ENCODE results near the gene GLTP. TPM values are rescaled to one million over a fixed set of nuclear protein-coding genes. Genes with fewer than 3 reads are reported as not detected.

The GLTP gene
- total RNA-seq, 1 experiment from 2014 or later: 15.5 TPM

- no peak overlapping the region for H2BK120ac ChIP-seq (ENCODE audit: low read depth, low read length, poor library complexity, severe bottlenecking)
- no peak overlapping the region for H3T11ph ChIP-seq (ENCODE audit: low read length)
- Mint-ChIP-seq H3K27me3 (ENCODE audit: low read depth) (peaks cover 9% of the 10 kb centered on the region), H3K4me1 (peaks cover 37 to 42% of the 10 kb centered on the region in 2 experiments), H3K36me3 (ENCODE audit: insufficient read depth in 1 of 3, low read depth in 3 of 3) (no peaks in the 10 kb centered on the region; a peak in 1 of 7 replicates), H3K4me3 (peak overlapping the region; percentile 86 to 96), H3K27ac (peak overlapping the region in 2 of 3 experiments; percentile 2 to 51; a peak in 3 of 7 replicates), H3K9me3 (no peaks in the 10 kb centered on the region; a peak in 1 of 5 replicates)
- H3K14ac ChIP-seq (ENCODE audit: insufficient read depth, low read length): peak overlapping the region; percentile 4; the same call in 1 of the 2 replicates
- H2AFZ ChIP-seq (ENCODE audit: low read length): no peak overlapping the region
- peaks cover 12% of the 10 kb centered on the region for H3K4me1 ChIP-seq (ENCODE audit: insufficient read depth, low read length)
- no peak overlapping the region for H3K4ac ChIP-seq (ENCODE audit: low read depth, low read length)
- H3K79me1 ChIP-seq (ENCODE audit: insufficient read depth, low read depth, low read length, poor library complexity, severe bottlenecking): no peaks in the 10 kb centered on the region
- no peaks in the 10 kb centered on the region for H4K20me1 ChIP-seq (ENCODE audit: control insufficient read depth, insufficient read depth, insufficient read length)
- no peak overlapping the region for H2BK12ac ChIP-seq (ENCODE audit: insufficient read length, low read depth, low read length)
- no peak overlapping the region for H2BK5ac ChIP-seq (ENCODE audit: insufficient read length, low read length)
- no peak for TF ChIP-seq CTCF (conservative IDR thresholded peaks at IDR 0.05)
- H3K23ac ChIP-seq (ENCODE audit: insufficient read length, low read depth, low read length): no peak overlapping the region
- no peak overlapping the region for H4K5ac ChIP-seq (ENCODE audit: insufficient read length, low read depth, low read length)
- H4K8ac ChIP-seq (replicated peaks; ENCODE audit: insufficient read length, low read depth, low read length): no peak overlapping the region
- peaks cover 11% of the 10 kb centered on the region for H3K23me2 ChIP-seq (ENCODE audit: insufficient read length, low read depth, low read length, poor library complexity, severe bottlenecking)
- H3K9me3 ChIP-seq (ENCODE audit: control insufficient read depth, low read depth, low read length): no peaks in the 10 kb centered on the region
- H3K27ac ChIP-seq (ENCODE audit: insufficient read length, low read depth, low read length): no peak overlapping the region
- DNase-seq: no peak
- H3K18ac ChIP-seq (ENCODE audit: insufficient read length, low read depth, low read length): no peak overlapping the region
- no peak overlapping the region for H2AK5ac ChIP-seq (ENCODE audit: insufficient read length, low read length)
- H2BK15ac ChIP-seq (ENCODE audit: low read depth, low read length): no peak overlapping the region
- no peak overlapping the region for H2BK20ac ChIP-seq (ENCODE audit: low read depth, low read length, poor library complexity, severe bottlenecking)
- H3K9ac ChIP-seq (ENCODE audit: extremely low read depth, insufficient read length, low read length): peak overlapping the region; percentile 50
- no peak overlapping the region for H3K56ac ChIP-seq (ENCODE audit: insufficient read length, low read depth, low read length)
- peaks cover 8% of the 10 kb centered on the region; the same call in 1 of the 2 replicates for H3K79me2 ChIP-seq (ENCODE audit: insufficient read depth, low read length)
- H3K27me3 ChIP-seq (ENCODE audit: insufficient read depth, low read length): no peaks in the 10 kb centered on the region
- no peak overlapping the region for H4K91ac ChIP-seq (ENCODE audit: insufficient read length, low read depth, low read length)
- H3K4me2 ChIP-seq (ENCODE audit: insufficient read depth, insufficient read length, low read length): peak overlapping the region; percentile 97
- WGBS (ENCODE audit: extremely low coverage, insufficient read length, low lambda C conversion rate): no CpG with 5 or more reads among the region's 13 CpGs
Measured at GRCh38 chr12:109879351-109880042, 844 bp downstream of the GLTP start.

Data from H9 (cell line).